ENCODE data around the gene PODN. TPM values are rescaled to one million over a fixed set of nuclear protein-coding genes. Genes with fewer than 3 reads are reported as not detected.

PODN gene
- total RNA-seq, 5 donors from 2014 or later (not counting 1 experiment from before 2014, with no cell fraction given): 0.22 to 0.68 (median 0.46) TPM; not detected in 1

- H3K27me3 ChIP-seq (replicated peaks in 1 of 2; ENCODE audit: control insufficient read depth in 2 of 2, extremely low read depth in 1 of 2, insufficient read depth in 2 of 2, low read length in 1 of 2): peaks cover 0 to 15% of the 10 kb centered on the region in 2 experiments
- ChIA-PET CTCF (no interaction called here), POLR2A (no interaction called here)
- H3K4me3 ChIP-seq (ENCODE audit: control insufficient read depth in 1 of 2, extremely low read depth in 1 of 2, low read length in 1 of 2): no peak overlapping the region
- DNase-seq: no peak
- no peak overlapping the region for H3K27ac ChIP-seq (ENCODE audit: low read length)
- Mint-ChIP-seq H3K27ac (no peak overlapping the region), H3K4me1 (no peaks in the 10 kb centered on the region), H3K9me3 (no peaks in the 10 kb centered on the region), H3K36me3 (no peaks in the 10 kb centered on the region), H3K4me3 (no peak overlapping the region), H3K27me3 (no peaks in the 10 kb centered on the region)
- H3K4me1 ChIP-seq (ENCODE audit: control insufficient read depth in 1 of 2, extremely low read depth in 1 of 2, insufficient read depth in 2 of 2, low read length in 2 of 2): no peaks in the 10 kb centered on the region
- 81% methylated on average over 21 of the region's 26 CpGs for WGBS (ENCODE audit: insufficient coverage)
- no peaks in the 10 kb centered on the region for H3K36me3 ChIP-seq (ENCODE audit: control insufficient read depth in 2 of 2, extremely low read depth in 1 of 2, insufficient read depth in 1 of 2, low read length in 1 of 2)
- no peak for ATAC-seq (replicated peaks in 1 of 4)
- H3K9me3 ChIP-seq: no peaks in the 10 kb centered on the region
Observed at GRCh38 chr1:53091841-53092645, 30.0 kb downstream of the PODN start.

DNA sequence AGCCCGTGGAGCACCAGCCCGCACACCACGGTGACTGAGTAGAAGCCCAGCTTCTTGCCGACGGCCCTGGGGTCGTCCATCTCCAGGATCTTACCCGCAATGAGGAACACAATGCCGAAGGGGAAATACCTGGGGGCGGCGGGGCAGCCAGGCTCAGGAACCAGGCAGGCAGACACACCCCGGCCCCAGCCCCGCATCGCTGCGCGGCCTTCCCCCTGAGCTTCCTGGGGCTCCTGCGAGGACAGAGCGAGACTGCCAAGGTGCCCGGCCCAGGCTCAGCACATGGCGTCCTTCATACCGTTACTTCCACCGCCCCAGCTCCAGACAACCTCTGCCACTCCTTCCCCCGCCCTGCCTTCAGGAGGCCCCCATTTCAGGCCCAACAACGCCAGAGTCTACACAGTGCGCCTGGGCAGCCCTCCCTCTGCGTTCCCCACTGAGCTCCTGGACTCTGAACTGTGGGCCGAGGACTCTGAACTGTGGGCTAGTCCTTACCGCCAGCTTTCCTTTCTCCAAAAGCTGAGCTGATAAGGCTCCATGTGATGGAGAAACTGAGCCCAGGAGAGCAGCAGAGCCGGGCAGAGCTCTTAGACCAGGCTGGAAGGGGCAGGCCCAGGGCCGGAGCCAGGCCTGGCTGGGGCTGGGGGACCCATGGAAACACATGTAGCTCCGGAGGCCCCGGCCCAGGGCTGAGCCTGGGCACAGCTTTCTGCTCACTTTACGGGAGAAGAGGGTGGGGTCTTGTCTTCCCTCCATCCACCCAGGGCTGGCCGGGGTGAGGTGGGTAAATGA, 30.8 kb downstream of the PODN start:
- CTCF ChIA-PET: no interaction called here
- no peak overlapping the region for H3K4me3 ChIP-seq (ENCODE audit: control insufficient read depth in 1 of 2, extremely low read depth in 1 of 2, low read length in 1 of 2)
- Mint-ChIP-seq H3K27ac (no peak overlapping the region), H3K4me3 (no peak overlapping the region), H3K4me1 (no peaks in the 10 kb centered on the region), H3K27me3 (no peaks in the 10 kb centered on the region), H3K36me3 (no peaks in the 10 kb centered on the region), H3K9me3 (no peaks in the 10 kb centered on the region)
- no peaks in the 10 kb centered on the region for H3K4me1 ChIP-seq (ENCODE audit: control insufficient read depth in 1 of 2, extremely low read depth in 1 of 2, insufficient read depth in 2 of 2, low read length in 2 of 2)
- H3K36me3 ChIP-seq (ENCODE audit: control insufficient read depth in 2 of 2, extremely low read depth in 1 of 2, insufficient read depth in 1 of 2, low read length in 1 of 2): no peaks in the 10 kb centered on the region
- H3K27me3 ChIP-seq (replicated peaks in 1 of 2; ENCODE audit: control insufficient read depth in 2 of 2, extremely low read depth in 1 of 2, insufficient read depth in 2 of 2, low read length in 1 of 2): peaks cover 0 to 15% of the 10 kb centered on the region in 2 experiments
- POLR2A ChIA-PET: no interaction called here
- H3K9me3 ChIP-seq: no peaks in the 10 kb centered on the region
- no peak overlapping the region for H3K27ac ChIP-seq (ENCODE audit: low read length)
- 91% methylated on average over 30 of the region's 33 CpGs for WGBS (ENCODE audit: insufficient coverage)
- ATAC-seq (replicated peaks in 1 of 4) (no peak), DNase-seq (no peak)

DNA sequence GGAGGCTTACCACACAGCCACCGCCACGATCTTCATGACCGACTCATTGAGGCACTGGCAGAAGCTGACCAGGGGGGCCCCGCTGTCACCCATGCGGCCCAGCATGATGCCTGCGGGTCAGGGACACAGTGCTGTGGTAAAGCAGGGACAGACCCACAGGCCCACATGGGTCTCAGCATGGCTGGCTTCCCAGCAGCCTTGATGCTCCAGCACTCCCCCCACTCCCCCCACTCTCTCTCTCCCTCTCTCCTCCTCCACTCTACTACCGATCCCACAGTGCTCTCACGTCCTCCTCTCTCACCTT, 31.4 kb downstream of the PODN start:
- ChIA-PET CTCF (no interaction called here), POLR2A (no interaction called here)
- no peaks in the 10 kb centered on the region for H3K27me3 Mint-ChIP-seq
- H3K4me1 Mint-ChIP-seq: no peaks in the 10 kb centered on the region
- ATAC-seq (replicated peaks in 1 of 4): no peak
- H3K9me3 Mint-ChIP-seq: no peaks in the 10 kb centered on the region
- Histone ChIP-seq H3K27me3 (replicated peaks in 1 of 2; ENCODE audit: control insufficient read depth in 2 of 2, extremely low read depth in 1 of 2, insufficient read depth in 2 of 2, low read length in 1 of 2) (peaks cover 0 to 15% of the 10 kb centered on the region in 2 experiments), H3K4me1 (ENCODE audit: control insufficient read depth in 1 of 2, extremely low read depth in 1 of 2, insufficient read depth in 2 of 2, low read length in 2 of 2) (no peaks in the 10 kb centered on the region), H3K4me3 (ENCODE audit: control insufficient read depth in 1 of 2, extremely low read depth in 1 of 2, low read length in 1 of 2) (no peak overlapping the region), H3K27ac (ENCODE audit: low read length) (no peak overlapping the region), H3K9me3 (no peaks in the 10 kb centered on the region), H3K36me3 (ENCODE audit: control insufficient read depth in 2 of 2, extremely low read depth in 1 of 2, insufficient read depth in 1 of 2, low read length in 1 of 2) (no peaks in the 10 kb centered on the region)
- DNase-seq: no peak
- WGBS (ENCODE audit: insufficient coverage): 91% methylated on average over 8 of the region's 8 CpGs
- no peaks in the 10 kb centered on the region for H3K36me3 Mint-ChIP-seq
- no peak overlapping the region for H3K27ac Mint-ChIP-seq
- no peak overlapping the region for H3K4me3 Mint-ChIP-seq

GRCh38 chr1:53093778-53094532, 31.9 kb downstream of the PODN start:
- Mint-ChIP-seq H3K9me3 (no peaks in the 10 kb centered on the region), H3K36me3 (no peaks in the 10 kb centered on the region), H3K4me1 (no peaks in the 10 kb centered on the region), H3K4me3 (no peak overlapping the region), H3K27ac (no peak overlapping the region), H3K27me3 (no peaks in the 10 kb centered on the region)
- Histone ChIP-seq H3K36me3 (ENCODE audit: control insufficient read depth in 2 of 2, extremely low read depth in 1 of 2, insufficient read depth in 1 of 2, low read length in 1 of 2) (no peaks in the 10 kb centered on the region), H3K4me1 (ENCODE audit: control insufficient read depth in 1 of 2, extremely low read depth in 1 of 2, insufficient read depth in 2 of 2, low read length in 2 of 2) (no peaks in the 10 kb centered on the region), H3K27ac (ENCODE audit: low read length) (no peak overlapping the region), H3K4me3 (ENCODE audit: control insufficient read depth in 1 of 2, extremely low read depth in 1 of 2, low read length in 1 of 2) (no peak overlapping the region), H3K27me3 (replicated peaks in 1 of 2; ENCODE audit: control insufficient read depth in 2 of 2, extremely low read depth in 1 of 2, insufficient read depth in 2 of 2, low read length in 1 of 2) (peaks cover 0 to 15% of the 10 kb centered on the region in 2 experiments), H3K9me3 (no peaks in the 10 kb centered on the region)
- CTCF ChIA-PET: no interaction called here
- 88% methylated on average over 13 of the region's 20 CpGs for WGBS (ENCODE audit: insufficient coverage)
- POLR2A ChIA-PET: no interaction called here
- ATAC-seq (replicated peaks in 1 of 4) (no peak), DNase-seq (no peak)

DNA sequence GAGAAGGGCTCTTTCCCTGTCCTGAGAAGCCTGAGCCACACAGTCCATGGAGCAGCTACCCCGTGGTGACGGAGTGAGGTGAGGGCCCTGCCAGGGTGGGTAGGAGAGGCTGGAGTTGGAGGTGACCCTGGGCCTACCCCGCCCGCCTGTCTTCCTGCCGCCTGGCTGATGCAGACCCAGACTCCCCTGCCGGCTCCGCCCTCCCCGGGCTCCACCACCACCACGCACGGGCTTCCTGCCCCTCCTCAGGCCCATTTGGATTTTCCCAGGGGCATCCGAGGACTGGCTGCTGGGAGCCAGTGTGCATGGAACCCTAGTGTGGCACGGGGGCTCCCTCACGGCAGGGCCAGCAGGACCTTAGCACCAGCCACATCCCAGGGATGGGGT, 32.5 kb downstream of the PODN start:
- WGBS (ENCODE audit: insufficient coverage): 83% methylated on average over 10 of the region's 13 CpGs
- Histone ChIP-seq H3K4me1 (ENCODE audit: control insufficient read depth in 1 of 2, extremely low read depth in 1 of 2, insufficient read depth in 2 of 2, low read length in 2 of 2) (no peaks in the 10 kb centered on the region), H3K4me3 (ENCODE audit: control insufficient read depth in 1 of 2, extremely low read depth in 1 of 2, low read length in 1 of 2) (no peak overlapping the region), H3K27ac (ENCODE audit: low read length) (no peak overlapping the region), H3K36me3 (ENCODE audit: control insufficient read depth in 2 of 2, extremely low read depth in 1 of 2, insufficient read depth in 1 of 2, low read length in 1 of 2) (no peaks in the 10 kb centered on the region), H3K27me3 (replicated peaks in 1 of 2; ENCODE audit: control insufficient read depth in 2 of 2, extremely low read depth in 1 of 2, insufficient read depth in 2 of 2, low read length in 1 of 2) (peaks cover 0 to 15% of the 10 kb centered on the region in 2 experiments), H3K9me3 (no peaks in the 10 kb centered on the region)
- Mint-ChIP-seq H3K4me3 (no peak overlapping the region), H3K4me1 (no peaks in the 10 kb centered on the region), H3K36me3 (no peaks in the 10 kb centered on the region), H3K9me3 (no peaks in the 10 kb centered on the region), H3K27ac (no peak overlapping the region), H3K27me3 (no peaks in the 10 kb centered on the region)
- POLR2A ChIA-PET: no interaction called here
- no peak for ATAC-seq (replicated peaks in 1 of 4)
- DNase-seq: no peak
- CTCF ChIA-PET: no interaction called here

- ChIA-PET POLR2A (no interaction called here), CTCF (no interaction called here)
- DNase-seq (no peak), ATAC-seq (replicated peaks in 1 of 4) (no peak)
- Histone ChIP-seq H3K4me1 (ENCODE audit: control insufficient read depth in 1 of 2, extremely low read depth in 1 of 2, insufficient read depth in 2 of 2, low read length in 2 of 2) (peaks cover 0 to 7% of the 10 kb centered on the region in 2 experiments), H3K4me3 (ENCODE audit: control insufficient read depth in 1 of 2, extremely low read depth in 1 of 2, low read length in 1 of 2) (no peak overlapping the region), H3K27me3 (replicated peaks in 1 of 2; ENCODE audit: control insufficient read depth in 2 of 2, extremely low read depth in 1 of 2, insufficient read depth in 2 of 2, low read length in 1 of 2) (peaks cover 0 to 7% of the 10 kb centered on the region in 2 experiments), H3K36me3 (ENCODE audit: control insufficient read depth in 2 of 2, extremely low read depth in 1 of 2, insufficient read depth in 1 of 2, low read length in 1 of 2) (no peaks in the 10 kb centered on the region), H3K27ac (ENCODE audit: low read length) (no peak overlapping the region), H3K9me3 (no peaks in the 10 kb centered on the region)
- H3K4me3 Mint-ChIP-seq: no peak overlapping the region
- peaks cover 12 to 14% (median 12%) of the 10 kb centered on the region in 3 donors for H3K4me1 Mint-ChIP-seq
- H3K27ac Mint-ChIP-seq: no peak overlapping the region
- H3K36me3 Mint-ChIP-seq: no peaks in the 10 kb centered on the region
- H3K9me3 Mint-ChIP-seq: no peaks in the 10 kb centered on the region
- no CpG with 5 or more reads among the region's 8 CpGs for WGBS (ENCODE audit: insufficient coverage)
- peaks cover 0 to 7% of the 10 kb centered on the region in 2 donors for H3K27me3 Mint-ChIP-seq
Observed at GRCh38 chr1:53104289-53104913, 42.4 kb downstream of the PODN start.

Measured in T-cell (primary cell).